Naive thymus-derived CD4-positive, alpha-beta T cell (primary cell): Measurements from ENCODE around the gene DERA. TPM values are rescaled to one million over a fixed set of nuclear protein-coding genes. Genes with fewer than 3 reads are reported as not detected.

Experiments used
- ATAC-seq: fragments of 150-1000 bp; cut with Tn5 transposase; 2 replicates; pipeline ENCODE4 v1.10.0; 2021; ENCODE audit warnings: mild to moderate bottlenecking, moderate library complexity
- CTCF ChIA-PET: fragments of 350-600 bp; sonication (Branson Sonifier 250); formaldehyde crosslinking; loops from one replicate; lab custom pipeline; 2021; ENCODE audit warnings: antibody characterized with exemption; lab: Charles Lee
- POLR2A ChIA-PET: fragments of 350-600 bp; sonication (Branson Sonifier 250); formaldehyde crosslinking; loops from one replicate; lab custom pipeline; 2021; ENCODE audit warnings: antibody characterized with exemption, inconsistent platforms; lab: Charles Lee
- DNase-seq, 9 donors: peaks; one replicate each; pipeline versions ENCODE4 v3.0.0 to v3.0.0-alpha.2; 2020 to 2022; ENCODE audit warnings: mixed read lengths in 1 of 9
- H3K27ac ChIP-seq: one replicate; pipeline ENCODE4 v1.7.0; 2013; ENCODE audit warnings: mild to moderate bottlenecking, low read depth, low read length, moderate library complexity
- H3K27me3 ChIP-seq, 2 donors: one replicate each; pipeline ENCODE4 v1.7.0; 2013; ENCODE audit warnings: low read length in 2 of 2, mild to moderate bottlenecking in 2 of 2, moderate library complexity in 2 of 2; ENCODE audit not compliant: control insufficient read depth in 2 of 2, insufficient read depth in 2 of 2
- H3K36me3 ChIP-seq, 3 experiments: 1 replicate in 2 of 3; 2 replicates in 1 of 3; pipeline ENCODE4 v1.7.0; 2013; ENCODE audit warnings: low read length in 3 of 3, mild to moderate bottlenecking in 3 of 3, moderate library complexity in 1 of 3; ENCODE audit not compliant: insufficient read depth in 3 of 3, control insufficient read depth in 2 of 3
- H3K4me1 ChIP-seq, 2 donors: one replicate each; pipeline ENCODE4 v1.7.0; 2013; ENCODE audit warnings: low read length in 2 of 2, mild to moderate bottlenecking in 2 of 2, moderate library complexity in 1 of 2; ENCODE audit not compliant: control insufficient read depth in 2 of 2, insufficient read depth in 2 of 2
- H3K4me3 ChIP-seq: 2 replicates; pipeline ENCODE4 v1.7.0; 2013; ENCODE audit warnings: mild to moderate bottlenecking, low read length
- H3K9me3 ChIP-seq, 3 experiments: 1 replicate in 2 of 3; 2 replicates in 1 of 3; pipeline ENCODE4 v1.7.0; 2013; ENCODE audit warnings: low read length in 3 of 3; ENCODE audit not compliant: control insufficient read depth in 2 of 3
- H3K27ac Mint-ChIP-seq, 9 donors: one replicate each; pipeline ENCODE4 v1.8.0; 2020 to 2022; ENCODE audit warnings: mixed read lengths in 9 of 9, mild to moderate bottlenecking in 8 of 9, moderate library complexity in 5 of 9, inconsistent platforms in 2 of 9
- H3K27me3 Mint-ChIP-seq, 5 donors: one replicate each; pipeline ENCODE4 v1.8.0; 2021 to 2022; ENCODE audit warnings: mixed read lengths in 5 of 5, mild to moderate bottlenecking in 1 of 5
- H3K36me3 Mint-ChIP-seq, 5 donors: one replicate each; pipeline ENCODE4 v1.8.0; 2020 to 2022; ENCODE audit warnings: mixed read lengths in 5 of 5, mild to moderate bottlenecking in 3 of 5, inconsistent platforms in 1 of 5
- H3K4me1 Mint-ChIP-seq, 7 donors: one replicate each; pipeline ENCODE4 v1.8.0; 2020 to 2022; ENCODE audit warnings: mixed read lengths in 7 of 7, mild to moderate bottlenecking in 3 of 7, inconsistent platforms in 1 of 7
- H3K4me3 Mint-ChIP-seq, 10 donors: one replicate each; pipeline ENCODE4 v1.8.0; 2020 to 2022; ENCODE audit warnings: mild to moderate bottlenecking in 10 of 10, mixed read lengths in 10 of 10, moderate library complexity in 6 of 10, inconsistent platforms in 2 of 10
- H3K9me3 Mint-ChIP-seq, 11 donors: one replicate each; pipeline ENCODE4 v1.8.0; 2020 to 2022; ENCODE audit warnings: mixed read lengths in 11 of 11, mild to moderate bottlenecking in 4 of 11, inconsistent platforms in 1 of 11, moderate library complexity in 1 of 11
- intact Hi-C, 2 donors: fragments of 100-400 bp; cut with micrococcal nuclease; formaldehyde crosslinking; loops; one replicate each; pipeline ENCODE4 v1.15.1; 2023
- polyA plus RNA-seq, 2 donors: library from polyadenylated mRNA; unstranded; fragments of 300-500 nt; fragmentation: Illumina TruSeq; gene quantifications; one replicate each; pipeline ENCODE4 v1.2.3, GENCODE V29; 2021
- total RNA-seq, 6 experiments: library from RNA in 5 of 6; stranded (reverse) in 5 of 6; gene quantifications; 1 replicate in 5 of 6; 2 replicates in 1 of 6; pipeline ENCODE4 v1.2.3 and lab custom pipeline; 2021 to 2026

DERA gene
- total and polyA plus RNA-seq, 7 experiments from 2014 or later = 8.4 to 33.4 (median 14.6) TPM

DNA sequence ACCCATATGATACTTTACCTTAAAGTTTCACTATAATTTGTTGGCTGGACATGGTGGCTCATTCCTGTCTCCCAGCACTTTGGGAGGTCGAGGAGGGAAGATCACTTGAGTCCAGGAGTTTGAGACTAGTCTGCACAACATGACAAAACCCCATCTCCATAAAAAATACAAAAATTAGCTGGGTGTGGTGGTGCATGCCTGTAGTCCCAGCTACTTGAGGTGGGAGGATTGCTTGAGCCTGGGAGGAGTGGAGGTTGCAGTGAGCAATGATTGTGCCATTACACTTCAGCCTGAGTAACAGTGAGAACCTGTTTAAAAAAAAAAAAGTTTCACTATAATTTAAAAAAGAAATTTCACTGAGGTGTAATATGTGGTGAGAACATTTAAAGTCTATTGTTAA lies 21.2 kb downstream of the DERA start:
- H3K4me1 ChIP-seq = no peaks in the 10 kb centered on the region
- H3K36me3 ChIP-seq = no peaks in the 10 kb centered on the region
- ChIA-PET CTCF (no interaction called here), POLR2A (no interaction called here)
- intact Hi-C loops = no loop called here
- no peaks in the 10 kb centered on the region for H3K27me3 ChIP-seq
- Mint-ChIP-seq H3K9me3 (peaks cover 0 to 12% (median 4%) of the 10 kb centered on the region in 11 donors), H3K27ac (no peak overlapping the region), H3K4me3 (no peak overlapping the region), H3K27me3 (no peaks in the 10 kb centered on the region), H3K36me3 (peaks cover 2 to 23% (median 12%) of the 10 kb centered on the region in 5 donors), H3K4me1 (peaks cover 0 to 10% (median 5%) of the 10 kb centered on the region in 7 donors)
- no peaks in the 10 kb centered on the region for H3K9me3 ChIP-seq
- H3K4me3 ChIP-seq = no peak overlapping the region
- H3K27ac ChIP-seq = no peak overlapping the region
- DNase-seq (no peak), ATAC-seq (no peak)

DNA sequence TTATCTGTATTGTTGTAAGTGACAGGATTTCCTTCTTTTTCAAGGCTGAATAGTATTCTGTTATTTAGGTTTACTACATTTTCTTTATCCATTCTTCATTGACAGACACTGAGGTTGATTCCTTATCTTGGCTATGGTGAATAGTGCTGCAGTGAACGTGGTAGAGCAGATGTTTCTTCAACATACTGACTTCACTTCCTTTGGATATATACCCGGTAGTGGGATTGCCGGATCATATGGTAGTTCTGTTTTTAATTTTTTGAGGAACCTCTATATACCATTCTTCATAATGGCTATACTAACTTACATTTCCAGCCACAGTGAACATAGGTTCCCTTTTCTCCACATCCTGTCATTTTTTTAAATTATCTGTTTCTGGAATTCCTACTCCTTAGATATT lies 21.8 kb downstream of the DERA start:
- no peak overlapping the region for H3K27ac Mint-ChIP-seq
- Histone ChIP-seq H3K27me3 (no peaks in the 10 kb centered on the region), H3K36me3 (no peaks in the 10 kb centered on the region), H3K27ac (no peak overlapping the region), H3K4me3 (no peak overlapping the region), H3K9me3 (no peaks in the 10 kb centered on the region), H3K4me1 (no peaks in the 10 kb centered on the region)
- DNase-seq (no peak), ATAC-seq (no peak)
- intact Hi-C loops = no loop called here
- ChIA-PET CTCF (no interaction called here), POLR2A (no interaction called here)
- no peaks in the 10 kb centered on the region for H3K27me3 Mint-ChIP-seq
- peaks cover 0 to 15% (median 10%) of the 10 kb centered on the region in 7 donors for H3K4me1 Mint-ChIP-seq
- no peak overlapping the region for H3K4me3 Mint-ChIP-seq
- H3K9me3 Mint-ChIP-seq = peaks cover 0 to 17% (median 5%) of the 10 kb centered on the region in 11 donors
- peaks cover 3 to 27% (median 19%) of the 10 kb centered on the region in 5 donors for H3K36me3 Mint-ChIP-seq

DNA sequence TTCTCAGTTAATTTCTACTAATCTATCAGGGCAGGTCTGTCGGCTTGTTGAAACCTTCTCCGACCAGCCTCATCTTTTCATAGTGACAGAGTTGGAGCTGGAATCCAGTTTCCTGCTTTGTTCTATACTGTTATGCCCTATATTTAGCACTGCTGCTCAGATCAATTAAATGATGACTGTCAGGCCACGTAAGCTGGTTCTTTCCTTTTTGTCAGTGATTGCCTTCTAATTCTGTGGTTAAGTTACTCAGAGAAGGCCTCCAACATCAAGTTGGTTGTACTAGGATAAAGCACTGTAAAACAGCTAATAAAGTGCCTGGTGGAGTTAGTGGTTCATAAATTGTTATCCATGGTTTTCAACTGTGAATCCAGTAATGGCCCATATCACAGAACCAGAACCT lies 22.6 kb downstream of the DERA start:
- peaks cover 0 to 13% (median 10%) of the 10 kb centered on the region in 7 donors for H3K4me1 Mint-ChIP-seq
- no peak overlapping the region for H3K4me3 Mint-ChIP-seq
- no peak for ATAC-seq
- no peaks in the 10 kb centered on the region for H3K4me1 ChIP-seq
- H3K27ac Mint-ChIP-seq = no peak overlapping the region
- H3K9me3 Mint-ChIP-seq = peaks cover under 1 to 18% (median 5%) of the 10 kb centered on the region in 11 donors
- H3K27me3 Mint-ChIP-seq = no peaks in the 10 kb centered on the region
- CTCF ChIA-PET = no interaction called here
- no peaks in the 10 kb centered on the region for H3K36me3 ChIP-seq
- no peaks in the 10 kb centered on the region for H3K27me3 ChIP-seq
- no peak overlapping the region for H3K4me3 ChIP-seq
- H3K9me3 ChIP-seq = no peaks in the 10 kb centered on the region
- H3K27ac ChIP-seq = no peak overlapping the region
- intact Hi-C loops = no loop called here
- POLR2A ChIA-PET = no interaction called here
- H3K36me3 Mint-ChIP-seq = peaks cover 4 to 29% (median 19%) of the 10 kb centered on the region in 5 donors
- DNase-seq = no peak

DNA sequence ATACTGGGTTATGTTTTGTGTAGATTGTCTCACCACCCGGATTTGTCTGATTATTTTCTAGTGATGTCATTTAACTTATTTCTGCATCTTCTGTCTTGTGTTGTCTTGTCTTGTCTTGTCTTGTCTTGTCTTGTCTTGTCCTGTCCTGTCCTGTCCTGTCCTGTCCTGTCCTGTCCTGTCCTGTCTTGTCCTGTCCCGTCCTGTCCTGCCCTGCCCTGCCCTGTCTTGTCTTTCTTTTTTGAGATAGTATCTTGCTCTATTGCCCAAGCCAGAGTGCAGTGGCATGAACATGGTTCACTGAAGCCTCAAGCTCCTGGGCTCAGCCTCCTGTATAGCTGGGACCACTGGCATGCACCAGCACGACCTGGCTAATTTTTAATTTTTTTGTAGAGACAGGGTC lies 25.6 kb downstream of the DERA start:
- Mint-ChIP-seq H3K4me3 (no peak overlapping the region), H3K36me3 (peaks cover 9 to 40% (median 31%) of the 10 kb centered on the region in 5 donors), H3K27ac (no peak overlapping the region), H3K27me3 (no peaks in the 10 kb centered on the region), H3K9me3 (peaks cover 5 to 31% (median 15%) of the 10 kb centered on the region in 11 donors), H3K4me1 (peaks cover 0 to 17% (median 10%) of the 10 kb centered on the region in 7 donors)
- Histone ChIP-seq H3K4me3 (no peak overlapping the region), H3K4me1 (no peaks in the 10 kb centered on the region), H3K36me3 (no peaks in the 10 kb centered on the region), H3K27ac (no peak overlapping the region), H3K9me3 (peaks cover 0 to 4% (median 0%) of the 10 kb centered on the region in 3 experiments), H3K27me3 (no peaks in the 10 kb centered on the region)
- ATAC-seq (no peak), DNase-seq (no peak)
- intact Hi-C loops = no loop called here
- ChIA-PET POLR2A (no interaction called here), CTCF (no interaction called here)

DNA sequence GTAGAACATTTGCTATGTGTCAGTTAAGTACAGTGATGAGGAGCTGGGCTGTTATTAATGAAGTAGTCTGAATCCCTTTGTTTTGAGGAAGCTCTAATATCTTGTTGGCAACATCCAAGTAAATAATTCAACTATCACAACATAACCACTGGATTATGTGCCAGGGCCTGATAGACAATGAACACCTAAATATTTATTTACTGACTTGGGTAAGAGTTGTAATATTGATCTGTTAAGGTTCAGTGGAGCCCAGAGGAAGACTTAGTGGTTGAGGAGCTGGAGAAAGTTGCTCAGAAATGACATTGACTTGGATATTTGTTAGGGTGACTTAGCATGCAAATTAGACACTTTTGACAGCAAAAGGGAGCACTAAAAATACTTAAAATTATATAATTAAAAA lies 26.8 kb downstream of the DERA start:
- POLR2A ChIA-PET = no interaction called here
- no peak for DNase-seq
- H3K27ac ChIP-seq = no peak overlapping the region
- Mint-ChIP-seq H3K4me3 (no peak overlapping the region), H3K36me3 (peaks cover 9 to 46% (median 39%) of the 10 kb centered on the region in 5 donors), H3K9me3 (peaks cover 5 to 37% (median 12%) of the 10 kb centered on the region in 11 donors), H3K27ac (no peak overlapping the region), H3K27me3 (no peaks in the 10 kb centered on the region), H3K4me1 (peaks cover 0 to 20% (median 14%) of the 10 kb centered on the region in 7 donors)
- H3K27me3 ChIP-seq = no peaks in the 10 kb centered on the region
- no peaks in the 10 kb centered on the region for H3K4me1 ChIP-seq
- intact Hi-C loops = no loop called here
- H3K4me3 ChIP-seq = no peak overlapping the region
- no peak for ATAC-seq
- peaks cover 0 to 4% (median 0%) of the 10 kb centered on the region in 3 experiments for H3K9me3 ChIP-seq
- no peaks in the 10 kb centered on the region for H3K36me3 ChIP-seq
- CTCF ChIA-PET = no interaction called here

DNA sequence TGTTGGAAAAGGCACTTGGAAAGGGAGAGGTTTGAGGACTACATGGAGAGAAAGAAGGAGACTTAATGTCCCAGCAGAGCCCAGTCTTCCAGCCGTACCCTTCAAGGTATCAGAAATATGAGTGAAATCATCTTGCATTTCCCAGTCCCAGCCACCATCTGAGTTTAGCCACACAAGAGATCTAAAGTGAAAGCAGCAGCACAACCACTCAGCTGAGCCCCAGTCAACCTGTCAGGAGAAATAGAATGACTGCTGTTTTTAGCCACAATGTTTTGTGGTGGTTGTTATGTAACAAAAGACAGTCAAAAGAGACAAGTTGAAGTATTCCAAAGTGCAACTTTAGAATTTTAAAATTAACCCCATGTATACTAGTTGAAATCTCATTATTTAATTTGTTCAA lies 28.0 kb downstream of the DERA start:
- no peak for ATAC-seq
- CTCF ChIA-PET = no interaction called here

DNA sequence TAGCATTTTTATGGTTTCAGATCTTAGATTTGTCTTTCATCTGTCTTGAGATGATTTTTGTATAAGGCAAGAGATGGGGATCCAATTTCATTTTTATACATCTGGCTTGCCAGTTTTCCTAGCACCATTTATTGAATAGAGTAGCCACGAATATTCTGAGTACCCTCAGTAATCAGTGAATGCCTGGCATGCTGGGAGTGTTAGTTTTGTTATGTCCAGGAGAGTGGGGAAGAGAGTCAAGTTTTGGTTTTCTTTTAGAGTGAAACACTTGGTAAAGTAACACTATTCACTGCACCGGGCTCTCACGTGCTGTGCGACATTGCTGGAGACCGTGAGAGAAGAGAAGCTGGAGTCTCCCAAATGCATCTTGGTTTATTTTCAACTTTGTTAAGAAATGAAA lies 31.3 kb downstream of the DERA start:
- Mint-ChIP-seq H3K27me3 (no peaks in the 10 kb centered on the region), H3K27ac (no peak overlapping the region), H3K36me3 (peaks cover 13 to 53% (median 45%) of the 10 kb centered on the region in 5 donors), H3K9me3 (peaks cover 10 to 60% (median 23%) of the 10 kb centered on the region in 11 donors), H3K4me1 (peaks cover 0 to 27% (median 12%) of the 10 kb centered on the region in 7 donors), H3K4me3 (no peak overlapping the region)
- Histone ChIP-seq H3K36me3 (no peaks in the 10 kb centered on the region), H3K27me3 (no peaks in the 10 kb centered on the region), H3K9me3 (peaks cover 0 to 4% (median 0%) of the 10 kb centered on the region in 3 experiments), H3K27ac (no peak overlapping the region), H3K4me3 (no peak overlapping the region), H3K4me1 (no peaks in the 10 kb centered on the region)
- intact Hi-C loops = no loop called here
- ChIA-PET CTCF (no interaction called here), POLR2A (no interaction called here)
- ATAC-seq (no peak), DNase-seq (no peak)

More for the DNA sequence above, 28.0 kb downstream of the DERA start:
- Mint-ChIP-seq H3K36me3 (peaks cover 12 to 44% (median 37%) of the 10 kb centered on the region in 5 donors), H3K27ac (peak overlapping the region in 1 of 9 donors; percentile 12), H3K4me1 (peaks cover 0 to 20% (median 11%) of the 10 kb centered on the region in 7 donors), H3K4me3 (no peak overlapping the region), H3K27me3 (no peaks in the 10 kb centered on the region), H3K9me3 (peaks cover 5 to 41% (median 11%) of the 10 kb centered on the region in 11 donors)
- POLR2A ChIA-PET = no interaction called here
- no peak overlapping the region for H3K27ac ChIP-seq
- H3K4me3 ChIP-seq = no peak overlapping the region
- no peaks in the 10 kb centered on the region for H3K4me1 ChIP-seq
- H3K9me3 ChIP-seq = peaks cover 0 to 4% (median 0%) of the 10 kb centered on the region in 3 experiments
- DNase-seq = no peak
- intact Hi-C loops = no loop called here
- H3K36me3 ChIP-seq = no peaks in the 10 kb centered on the region
- no peaks in the 10 kb centered on the region for H3K27me3 ChIP-seq
